ENCODE results near the gene MAFG. TPM values are rescaled to one million over a fixed set of nuclear protein-coding genes. Genes with fewer than 3 reads are reported as not detected.
"Not testable (repeated sequence)": the region's sequence is repeated elsewhere in the genome, so short reads cannot be mapped to it uniquely, and the experiment has no call there.

The MAFG gene
- total RNA-seq, 4 donors from 2014 or later: 19.8 to 38.3 (median 34.4) TPM

GRCh38 chr17:81922566-81923301, 4.8 kb downstream of the MAFG start:
- H3K27ac ChIP-seq: peak overlapping the region; percentile 27 to 100 (median 72)
- DNase-seq: no peak
- H3K36me3 ChIP-seq: peaks cover 0 to 22% (median 0%) of the 10 kb centered on the region in 3 donors
- no peaks in the 10 kb centered on the region for H3K9me3 ChIP-seq
- H3K4me3 ChIP-seq: peak overlapping the region in 2 of 4 donors; percentile 30 to 39
- TF ChIP-seq CTCF (IDR thresholded peaks at IDR 0.05) (no peak), POLR2A (IDR thresholded peaks at IDR 0.05) (no peak)
- no peaks in the 10 kb centered on the region for H3K27me3 ChIP-seq
- H3K4me1 ChIP-seq: peaks cover 16 to 77% (median 18%) of the 10 kb centered on the region in 4 donors

GRCh38 chr17:81921996-81922565, 5.5 kb downstream of the MAFG start:
- no peak for DNase-seq
- Histone ChIP-seq H3K27ac (no peak overlapping the region), H3K9me3 (no peaks in the 10 kb centered on the region), H3K4me3 (no peak overlapping the region), H3K36me3 (peaks cover 0 to 22% (median 0%) of the 10 kb centered on the region in 3 donors), H3K4me1 (peaks cover 16 to 81% (median 18%) of the 10 kb centered on the region in 4 donors), H3K27me3 (no peaks in the 10 kb centered on the region)
- TF ChIP-seq CTCF (IDR thresholded peaks at IDR 0.05) (no peak), POLR2A (IDR thresholded peaks at IDR 0.05) (no peak)

- Histone ChIP-seq H3K9me3 (no peaks in the 10 kb centered on the region), H3K27ac (no peak overlapping the region), H3K4me1 (peaks cover 16 to 87% (median 20%) of the 10 kb centered on the region in 4 donors), H3K4me3 (no peak overlapping the region), H3K27me3 (no peaks in the 10 kb centered on the region), H3K36me3 (peaks cover 0 to 22% (median 0%) of the 10 kb centered on the region in 3 donors)
- no peak for DNase-seq
- TF ChIP-seq CTCF (IDR thresholded peaks at IDR 0.05): no peak
- no peak for TF ChIP-seq POLR2A (IDR thresholded peaks at IDR 0.05)
Observed at GRCh38 chr17:81921537-81921862, 6.0 kb downstream of the MAFG start.

- H3K36me3 ChIP-seq: peaks cover 0 to 24% (median 0%) of the 10 kb centered on the region in 3 donors
- DNase-seq: no peak
- H3K27me3 ChIP-seq: no peaks in the 10 kb centered on the region
- H3K27ac ChIP-seq: peak overlapping the region in 1 of 4 donors; percentile 33
- TF ChIP-seq CTCF (IDR thresholded peaks at IDR 0.05): no peak
- no peak for TF ChIP-seq POLR2A (IDR thresholded peaks at IDR 0.05)
- H3K4me1 ChIP-seq: peaks cover 12 to 81% (median 18%) of the 10 kb centered on the region in 4 donors
- H3K9me3 ChIP-seq: no peaks in the 10 kb centered on the region
- H3K4me3 ChIP-seq: no peak overlapping the region
Observed at GRCh38 chr17:81920612-81921536, 6.7 kb downstream of the MAFG start.

GRCh38 chr17:81918832-81919545, 8.5 kb downstream of the MAFG start:
- Histone ChIP-seq H3K27me3 (no peaks in the 10 kb centered on the region), H3K27ac (peak overlapping the region in 3 of 4 donors; percentile 83 to 97 (median 85)), H3K9me3 (no peaks in the 10 kb centered on the region), H3K4me1 (peaks cover 6 to 62% (median 11%) of the 10 kb centered on the region in 4 donors), H3K36me3 (peaks cover 0 to 43% (median 5%) of the 10 kb centered on the region in 3 donors), H3K4me3 (peak overlapping the region in 2 of 4 donors; percentile 81 to 99)
- TF ChIP-seq CTCF (IDR thresholded peaks at IDR 0.05) (no peak), POLR2A (IDR thresholded peaks at IDR 0.05) (peak; percentile 69 to 78)
- DNase-seq: peak in 2 of 3 donors; percentile 83 to 87

GRCh38 chr17:81918333-81918669, 9.2 kb downstream of the MAFG start:
- H3K4me1 ChIP-seq: peaks cover 3 to 55% (median 10%) of the 10 kb centered on the region in 4 donors
- peak overlapping the region; percentile 83 to 97 (median 84) for H3K27ac ChIP-seq
- H3K36me3 ChIP-seq: peaks cover 0 to 49% (median 5%) of the 10 kb centered on the region in 3 donors
- not testable (repeated sequence) for H3K27me3 ChIP-seq, H3K9me3 ChIP-seq, DNase-seq
- H3K4me3 ChIP-seq: peak overlapping the region; percentile 81 to 99 (median 92)

All from Peyer's patch (tissue), 4 donors.